Gastrocnemius medialis (tissue), 4 donors: ENCODE measurements around the gene MYO9B.

Experiments
- CTCF ChIP-seq, 5 experiments: fragments of 450-650 bp in 3 of 5; fragments of 200-600 bp in 2 of 5; sonication (generic) in 2 of 5; IDR thresholded peaks in 4 of 5; conservative IDR thresholded peaks in 1 of 5; 1 replicate in 4 of 5; 2 replicates in 1 of 5; pipeline ENCODE4 v1.5.1; 2016 to 2019; ENCODE audit warnings: antibody characterized with exemption in 5 of 5, mild to moderate bottlenecking in 3 of 5, moderate library complexity in 3 of 5
- POLR2A ChIP-seq, 2 donors: fragments of 450-650 bp; IDR thresholded peaks; one replicate each; pipeline ENCODE4 v1.6.1; 2017; ENCODE audit warnings: antibody characterized with exemption in 2 of 2, mild to moderate bottlenecking in 2 of 2, moderate library complexity in 2 of 2

- TF ChIP-seq CTCF (IDR thresholded peaks at IDR 0.05 in 4 of 5, conservative IDR thresholded peaks at IDR 0.05 in 1 of 5) = no peak
- no peak for TF ChIP-seq POLR2A (IDR thresholded peaks at IDR 0.05)
These were observed 159.3 kb downstream of the MYO9B start for GRCh38 chr19:17234911-17235299.
